Left ventricle myocardium inferior (tissue), 1 donor: ENCODE data around the gene COMMD1. TPM values are rescaled to one million over a fixed set of nuclear protein-coding genes. Genes with fewer than 3 reads are reported as not detected.
A peak's percentile ranks its signal among the peaks of the same experiment; 100 is the strongest.

ENCODE experiments used
- DNase-seq: peaks from one replicate; pipeline ENCODE4 v3.0.0-alpha.2; 2020
- H3K27ac ChIP-seq: fragments of 200-600 bp; replicated peaks from 2 replicates; pipeline ENCODE4 v1.8.0; 2021
- H3K27me3 ChIP-seq: fragments of 200-600 bp; 2 replicates; pipeline ENCODE4 v1.8.0; 2021; ENCODE audit warnings: low read depth
- H3K36me3 ChIP-seq: fragments of 200-600 bp; 2 replicates; pipeline ENCODE4 v1.8.0; 2021
- H3K4me1 ChIP-seq: fragments of 200-600 bp; 2 replicates; pipeline ENCODE4 v1.8.0; 2021
- H3K4me3 ChIP-seq: fragments of 200-600 bp; 2 replicates; pipeline ENCODE4 v1.8.0; 2021; ENCODE audit warnings: mild to moderate bottlenecking, moderate library complexity
- H3K9me3 ChIP-seq: fragments of 200-600 bp; replicated peaks from 2 replicates; pipeline ENCODE4 v1.8.0; 2021
- CTCF ChIP-seq: fragments of 200-600 bp; IDR thresholded peaks from 2 replicates; pipeline ENCODE4 v1.8.0; 2021; ENCODE audit warnings: antibody characterized with exemption, mild to moderate bottlenecking, borderline replicate concordance
- intact Hi-C: fragments of 100-400 bp; cut with micrococcal nuclease; formaldehyde crosslinking; loops from one replicate; pipeline ENCODE4 v1.11.0; 2022
- total RNA-seq: library from RNA; stranded (reverse); fragmentation: NEBNext Ultra II Directional; extraction: Animal tissue kit (Norgen Biotek cat#: 25700); gene quantifications from one replicate; pipeline ENCODE4 v1.2.1, GENCODE V29; 2021
- donor health status: DM: no; HTN: yes; CAD: no; lungs with severe emphysema.

Gene COMMD1
- total RNA-seq, 1 donor from 2014 or later: 63.7 TPM

- Histone ChIP-seq H3K4me3 (no peak overlapping the region), H3K36me3 (no peaks in the 10 kb centered on the region), H3K4me1 (peaks cover 32% of the 10 kb centered on the region), H3K9me3 (no peaks in the 10 kb centered on the region), H3K27ac (no peak overlapping the region), H3K27me3 (no peaks in the 10 kb centered on the region)
- intact Hi-C loops: no loop called here
- no peak for DNase-seq
- no peak for TF ChIP-seq CTCF
Observed at GRCh38 chr2:62109554-62109953, 204.1 kb downstream of the COMMD1 start.

GRCh38 chr2:62110415-62111025, 205.0 kb downstream of the COMMD1 start:
- Histone ChIP-seq H3K27ac (no peak overlapping the region), H3K4me1 (peaks cover 37% of the 10 kb centered on the region), H3K9me3 (no peaks in the 10 kb centered on the region), H3K4me3 (no peak overlapping the region), H3K27me3 (no peaks in the 10 kb centered on the region), H3K36me3 (no peaks in the 10 kb centered on the region)
- no peak for TF ChIP-seq CTCF
- intact Hi-C loops: no loop called here
- DNase-seq: no peak

GRCh38 chr2:62112179-62112578, 206.7 kb downstream of the COMMD1 start:
- intact Hi-C loops: no loop called here
- TF ChIP-seq CTCF: no peak
- Histone ChIP-seq H3K4me3 (no peak overlapping the region), H3K9me3 (no peaks in the 10 kb centered on the region), H3K4me1 (peaks cover 37% of the 10 kb centered on the region), H3K36me3 (no peaks in the 10 kb centered on the region), H3K27me3 (no peaks in the 10 kb centered on the region), H3K27ac (peak overlapping the region; percentile 13)
- no peak for DNase-seq

GRCh38 chr2:62114564-62114963, 209.1 kb downstream of the COMMD1 start:
- H3K9me3 ChIP-seq: no peaks in the 10 kb centered on the region
- H3K36me3 ChIP-seq: no peaks in the 10 kb centered on the region
- no peak for DNase-seq
- no peaks in the 10 kb centered on the region for H3K27me3 ChIP-seq
- TF ChIP-seq CTCF: no peak
- no peak overlapping the region for H3K4me3 ChIP-seq
- H3K4me1 ChIP-seq: peaks cover 32% of the 10 kb centered on the region
- H3K27ac ChIP-seq: peak overlapping the region; percentile 25
- intact Hi-C loops: no loop called here

- no peaks in the 10 kb centered on the region for H3K9me3 ChIP-seq
- peaks cover 29% of the 10 kb centered on the region for H3K4me1 ChIP-seq
- no peaks in the 10 kb centered on the region for H3K27me3 ChIP-seq
- TF ChIP-seq CTCF: no peak
- no peak for DNase-seq
- no peak overlapping the region for H3K4me3 ChIP-seq
- intact Hi-C loops: no loop called here
- H3K27ac ChIP-seq: no peak overlapping the region
- no peaks in the 10 kb centered on the region for H3K36me3 ChIP-seq
Observed at GRCh38 chr2:62116983-62117382, 211.5 kb downstream of the COMMD1 start.
